ENCODE measurements around the gene CABS1.

CABS1 gene

GRCh38 chr4:70359115-70359661 is 24.4 kb downstream of the CABS1 start:
- no peaks in the 10 kb centered on the region for H3K36me3 Mint-ChIP-seq (ENCODE audit: low read depth)
- no peaks in the 10 kb centered on the region for H3K27me3 Mint-ChIP-seq
- no peak overlapping the region for H3K27ac Mint-ChIP-seq
- no peak overlapping the region for H3K4me3 Mint-ChIP-seq
- H3K4me1 Mint-ChIP-seq (ENCODE audit: low read depth): no peaks in the 10 kb centered on the region
- DNase-seq: no peak
- H3K9me3 Mint-ChIP-seq: no peaks in the 10 kb centered on the region

- no peaks in the 10 kb centered on the region for H3K9me3 Mint-ChIP-seq
- H3K36me3 Mint-ChIP-seq (ENCODE audit: low read depth): no peaks in the 10 kb centered on the region
- H3K4me1 Mint-ChIP-seq (ENCODE audit: low read depth): no peaks in the 10 kb centered on the region
- no peak within 1 kb of the TSS for H3K27ac Mint-ChIP-seq
- H3K4me3 Mint-ChIP-seq: no peak within 1 kb of the TSS
- no peaks in the 10 kb centered on the region for H3K27me3 Mint-ChIP-seq
- no peak for DNase-seq
These were observed 25.7 kb downstream of the CABS1 start, which contains the start of gene SMR3A for GRCh38 chr4:70360460-70360859. SMR3A (plus strand) TSS chr4:70360760; CDS start chr4:70362116, 1,356 bp downstream.

- Mint-ChIP-seq H3K27me3 (no peaks in the 10 kb centered on the region), H3K36me3 (ENCODE audit: low read depth) (no peaks in the 10 kb centered on the region)
These were observed 29.2 kb downstream of the CABS1 start for GRCh38 chr4:70364002-70364401.

GRCh38 chr4:70365479-70365878 is 30.7 kb downstream of the CABS1 start:
- H3K4me3 Mint-ChIP-seq: no peak overlapping the region
- no peaks in the 10 kb centered on the region for H3K4me1 Mint-ChIP-seq (ENCODE audit: low read depth)
- no peaks in the 10 kb centered on the region for H3K9me3 Mint-ChIP-seq
- H3K27ac Mint-ChIP-seq: no peak overlapping the region
- no peaks in the 10 kb centered on the region for H3K36me3 Mint-ChIP-seq (ENCODE audit: low read depth)
- DNase-seq: no peak
- H3K27me3 Mint-ChIP-seq: no peaks in the 10 kb centered on the region

More at GRCh38 chr4:70364002-70364401, 29.2 kb downstream of the CABS1 start:
- Mint-ChIP-seq H3K4me1 (ENCODE audit: low read depth) (no peaks in the 10 kb centered on the region), H3K4me3 (no peak overlapping the region), H3K27ac (no peak overlapping the region), H3K9me3 (no peaks in the 10 kb centered on the region)
- DNase-seq: no peak

GRCh38 chr4:70367813-70368212 is 33.0 kb downstream of the CABS1 start:
- Mint-ChIP-seq H3K9me3 (no peaks in the 10 kb centered on the region), H3K27me3 (no peaks in the 10 kb centered on the region), H3K36me3 (ENCODE audit: low read depth) (no peaks in the 10 kb centered on the region), H3K4me1 (ENCODE audit: low read depth) (no peaks in the 10 kb centered on the region), H3K27ac (no peak overlapping the region), H3K4me3 (no peak overlapping the region)
- DNase-seq: no peak

- no peak overlapping the region for H3K4me3 Mint-ChIP-seq
- H3K36me3 Mint-ChIP-seq (ENCODE audit: low read depth): no peaks in the 10 kb centered on the region
- no peak for DNase-seq
- H3K27ac Mint-ChIP-seq: no peak overlapping the region
- no peaks in the 10 kb centered on the region for H3K27me3 Mint-ChIP-seq
- H3K9me3 Mint-ChIP-seq: no peaks in the 10 kb centered on the region
- no peaks in the 10 kb centered on the region for H3K4me1 Mint-ChIP-seq (ENCODE audit: low read depth)
These were observed 37.2 kb downstream of the CABS1 start for GRCh38 chr4:70371987-70372386.

GRCh38 chr4:70372760-70373159 is 38.0 kb downstream of the CABS1 start:
- Mint-ChIP-seq H3K27me3 (no peaks in the 10 kb centered on the region), H3K4me1 (ENCODE audit: low read depth) (no peaks in the 10 kb centered on the region), H3K9me3 (no peaks in the 10 kb centered on the region), H3K4me3 (no peak overlapping the region), H3K27ac (no peak overlapping the region), H3K36me3 (ENCODE audit: low read depth) (no peaks in the 10 kb centered on the region)
- no peak for DNase-seq

GRCh38 chr4:70380578-70380977 is 45.8 kb downstream of the CABS1 start:
- no peak overlapping the region for H3K27ac Mint-ChIP-seq
- H3K9me3 Mint-ChIP-seq: no peaks in the 10 kb centered on the region
- H3K4me1 Mint-ChIP-seq (ENCODE audit: low read depth): no peaks in the 10 kb centered on the region
- H3K4me3 Mint-ChIP-seq: no peak overlapping the region
- DNase-seq: no peak
- no peaks in the 10 kb centered on the region for H3K36me3 Mint-ChIP-seq (ENCODE audit: low read depth)
- no peaks in the 10 kb centered on the region for H3K27me3 Mint-ChIP-seq

- H3K9me3 Mint-ChIP-seq: no peaks in the 10 kb centered on the region
- DNase-seq: no peak
- H3K36me3 Mint-ChIP-seq (ENCODE audit: low read depth): no peaks in the 10 kb centered on the region
- H3K27ac Mint-ChIP-seq: no peak within 1 kb of the TSS
- H3K4me3 Mint-ChIP-seq: no peak within 1 kb of the TSS
- no peaks in the 10 kb centered on the region for H3K27me3 Mint-ChIP-seq
- no peaks in the 10 kb centered on the region for H3K4me1 Mint-ChIP-seq (ENCODE audit: low read depth)
These were observed 48.0 kb downstream of the CABS1 start, which contains the start of gene SMR3B for GRCh38 chr4:70382691-70383181. SMR3B (plus strand) TSS chr4:70383131; CDS start chr4:70384511, 1,380 bp downstream.

All from activated T-cell treated with anti-CD3 and anti-CD28 coated beads, Interleukin-2, amount 50 U/mL, for 24 hours (primary cell).